Thoracic aorta (tissue), 2 donors: ENCODE results near the gene PLA2G4A. TPM values are rescaled to one million over a fixed set of nuclear protein-coding genes. Genes with fewer than 3 reads are reported as not detected.

Experiments
- ATAC-seq: fragments of 150-250 bp; one replicate; pipeline ENCODE4 v1.8.0; 2017; ENCODE audit warnings: low read depth; ENCODE audit not compliant: insufficient number of reproducible peaks, low FRiP score
- DNase-seq: peaks from one replicate; pipeline ENCODE4 v3.0.0-alpha.2; 2020; ENCODE audit warnings: low spot score
- H3K27ac ChIP-seq, 2 donors: fragments of 200-600 bp; sonication (generic); 1 replicate in 1 of 2; 2 replicates in 1 of 2; pipeline ENCODE4 v1.5.1; 2016; ENCODE audit warnings: mild to moderate bottlenecking in 2 of 2, moderate library complexity in 2 of 2
- H3K27me3 ChIP-seq: fragments of 200-600 bp; sonication (generic); replicated peaks from 2 replicates; pipeline ENCODE4 v1.6.0; 2016; ENCODE audit warnings: mild to moderate bottlenecking; ENCODE audit not compliant: insufficient read depth
- H3K36me3 ChIP-seq: fragments of 200-600 bp; sonication (generic); one replicate; pipeline ENCODE4 v1.5.1; 2016
- H3K4me1 ChIP-seq, 2 donors: fragments of 200-600 bp; sonication (generic); 1 replicate in 1 of 2; 2 replicates in 1 of 2; pipeline versions ENCODE4 v1.5.1 to v1.6.0; 2016; ENCODE audit warnings: low read depth in 2 of 2, mild to moderate bottlenecking in 1 of 2; ENCODE audit not compliant: control insufficient read depth in 1 of 2
- H3K4me3 ChIP-seq: fragments of 200-600 bp; sonication (generic); 2 replicates; pipeline ENCODE4 v1.5.1; 2016; ENCODE audit warnings: mild to moderate bottlenecking
- H3K9me3 ChIP-seq: fragments of 200-600 bp; sonication (generic); 2 replicates; pipeline ENCODE4 v1.5.1; 2016
- total RNA-seq, 2 donors: library from RNA; depleted of rRNA; stranded (reverse); fragments of >200 nt; gene quantifications; one replicate each; pipeline versions ENCODE4 v1.1.0 to v1.2.3, GENCODE V29; 2016
- TF ChIP-seq, protein P1 (sequence below): fragments of 200-600 bp; sonication (generic); IDR thresholded peaks from one replicate; pipeline ENCODE4 v1.5.1; 2019; ENCODE audit warnings: antibody characterized with exemption

Gene PLA2G4A
- total RNA-seq, 2 donors from 2014 or later: 5.2 to 8.8 TPM

DNA sequence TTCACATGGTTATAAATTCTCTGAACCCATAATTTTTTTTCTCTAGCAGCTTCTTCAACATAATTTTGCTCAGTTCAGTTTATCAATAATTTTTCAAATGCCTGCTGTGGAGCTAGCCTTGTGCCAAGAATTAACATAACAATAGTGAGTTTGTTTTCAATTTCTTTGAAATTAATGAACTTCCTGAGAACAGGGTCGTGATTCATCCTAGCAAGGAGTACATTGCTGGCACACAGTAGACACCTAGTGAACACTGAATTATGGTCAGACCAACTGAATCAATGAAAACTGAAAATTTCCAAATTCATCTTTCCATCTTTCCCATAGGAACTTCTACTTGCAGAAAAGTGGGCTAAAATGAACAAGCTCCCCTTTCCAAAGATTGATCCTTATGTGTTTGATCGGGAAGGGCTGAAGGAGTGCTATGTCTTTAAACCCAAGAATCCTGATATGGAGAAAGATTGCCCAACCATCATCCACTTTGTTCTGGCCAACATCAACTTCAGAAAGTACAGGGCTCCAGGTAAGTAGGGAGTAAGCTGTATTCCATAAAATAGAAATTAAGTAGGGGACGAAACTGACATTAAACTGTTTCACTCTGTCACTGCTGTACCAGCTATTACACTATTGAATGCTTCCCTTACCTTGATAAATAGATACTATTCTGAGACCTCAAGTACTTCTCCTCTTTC lies 148.7 kb downstream of the PLA2G4A start:
- no peaks in the 10 kb centered on the region for H3K4me1 ChIP-seq
- TF ChIP-seq, protein P1, sequence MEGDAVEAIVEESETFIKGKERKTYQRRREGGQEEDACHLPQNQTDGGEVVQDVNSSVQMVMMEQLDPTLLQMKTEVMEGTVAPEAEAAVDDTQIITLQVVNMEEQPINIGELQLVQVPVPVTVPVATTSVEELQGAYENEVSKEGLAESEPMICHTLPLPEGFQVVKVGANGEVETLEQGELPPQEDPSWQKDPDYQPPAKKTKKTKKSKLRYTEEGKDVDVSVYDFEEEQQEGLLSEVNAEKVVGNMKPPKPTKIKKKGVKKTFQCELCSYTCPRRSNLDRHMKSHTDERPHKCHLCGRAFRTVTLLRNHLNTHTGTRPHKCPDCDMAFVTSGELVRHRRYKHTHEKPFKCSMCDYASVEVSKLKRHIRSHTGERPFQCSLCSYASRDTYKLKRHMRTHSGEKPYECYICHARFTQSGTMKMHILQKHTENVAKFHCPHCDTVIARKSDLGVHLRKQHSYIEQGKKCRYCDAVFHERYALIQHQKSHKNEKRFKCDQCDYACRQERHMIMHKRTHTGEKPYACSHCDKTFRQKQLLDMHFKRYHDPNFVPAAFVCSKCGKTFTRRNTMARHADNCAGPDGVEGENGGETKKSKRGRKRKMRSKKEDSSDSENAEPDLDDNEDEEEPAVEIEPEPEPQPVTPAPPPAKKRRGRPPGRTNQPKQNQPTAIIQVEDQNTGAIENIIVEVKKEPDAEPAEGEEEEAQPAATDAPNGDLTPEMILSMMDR: no peak
- ATAC-seq (no peak), DNase-seq (no peak)
- H3K27ac ChIP-seq: no peak overlapping the region
- no peaks in the 10 kb centered on the region for H3K36me3 ChIP-seq
- no peaks in the 10 kb centered on the region for H3K27me3 ChIP-seq
- no peak overlapping the region for H3K4me3 ChIP-seq
- no peaks in the 10 kb centered on the region for H3K9me3 ChIP-seq

DNA sequence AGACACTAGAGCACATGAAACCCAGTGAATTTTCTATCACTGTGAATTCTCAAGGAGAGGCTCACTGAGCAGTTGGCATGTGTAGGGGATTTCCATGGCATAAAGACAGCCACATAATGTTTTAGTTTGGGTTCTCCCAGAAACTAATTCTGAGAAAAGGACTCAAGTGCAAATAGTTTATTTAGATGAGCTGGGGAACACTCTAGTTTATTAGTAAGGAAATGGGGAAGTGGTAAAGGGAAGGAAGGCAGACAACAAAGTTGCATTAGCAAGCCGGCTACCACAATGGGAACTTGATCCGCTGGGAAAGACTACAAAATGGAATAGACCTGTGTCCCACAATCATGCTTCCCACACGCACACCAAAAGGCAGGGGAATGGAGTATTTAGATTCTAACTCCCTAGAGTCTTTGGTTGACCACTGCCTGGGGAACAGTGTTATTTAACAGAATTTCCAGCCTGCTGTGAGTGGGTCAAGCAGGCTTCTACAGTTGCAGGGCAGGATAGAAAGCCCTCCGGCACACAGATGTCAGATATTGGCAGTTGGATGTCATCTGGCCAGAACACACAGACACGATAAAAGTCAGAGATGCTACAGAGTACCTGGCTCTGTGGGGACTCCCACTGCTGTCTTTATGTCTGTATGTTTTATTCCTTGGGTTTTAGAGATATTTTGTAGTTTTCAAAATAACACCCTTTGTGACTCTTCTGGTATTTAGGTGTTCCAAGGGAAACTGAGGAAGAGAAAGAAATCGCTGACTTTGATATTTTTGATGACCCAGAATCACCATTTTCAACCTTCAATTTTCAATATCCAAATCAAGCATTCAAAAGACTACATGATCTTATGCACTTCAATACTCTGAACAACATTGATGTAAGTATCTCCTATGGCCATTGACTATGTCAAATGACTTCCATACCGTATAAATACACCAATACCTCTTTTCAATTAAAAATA lies 150.1 kb downstream of the PLA2G4A start:
- no peaks in the 10 kb centered on the region for H3K27me3 ChIP-seq

DNA sequence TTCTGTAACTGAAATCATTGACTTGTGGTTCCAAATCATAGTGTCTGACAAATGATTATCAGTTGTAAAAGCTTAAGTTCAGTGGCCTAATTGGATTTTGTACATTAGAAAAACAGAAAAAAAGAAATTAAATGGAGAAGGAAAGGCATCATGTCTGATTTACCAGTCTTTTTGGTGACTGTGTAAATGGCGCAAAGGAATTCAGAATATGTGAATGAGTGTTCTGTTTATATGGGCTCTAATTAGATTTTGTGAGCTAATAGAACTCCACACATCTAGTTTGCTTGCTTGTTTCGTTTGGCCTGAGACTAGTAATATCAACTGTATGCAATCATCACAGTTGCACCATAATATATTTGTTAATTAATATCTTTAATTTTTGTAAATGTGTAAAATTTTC lies 151.7 kb downstream of the PLA2G4A start:
- Histone ChIP-seq H3K36me3 (no peaks in the 10 kb centered on the region), H3K9me3 (no peaks in the 10 kb centered on the region), H3K4me3 (no peak overlapping the region), H3K27me3 (no peaks in the 10 kb centered on the region), H3K27ac (no peak overlapping the region), H3K4me1 (no peaks in the 10 kb centered on the region)
- TF ChIP-seq, protein P1: no peak
- ATAC-seq (no peak), DNase-seq (no peak)

More for the DNA sequence above, 150.1 kb downstream of the PLA2G4A start:
- no peak overlapping the region for H3K4me3 ChIP-seq
- H3K27ac ChIP-seq: no peak overlapping the region
- DNase-seq (no peak), ATAC-seq (no peak)
- H3K36me3 ChIP-seq: no peaks in the 10 kb centered on the region
- H3K9me3 ChIP-seq: no peaks in the 10 kb centered on the region
- TF ChIP-seq, protein P1: no peak
- H3K4me1 ChIP-seq: no peaks in the 10 kb centered on the region

DNA sequence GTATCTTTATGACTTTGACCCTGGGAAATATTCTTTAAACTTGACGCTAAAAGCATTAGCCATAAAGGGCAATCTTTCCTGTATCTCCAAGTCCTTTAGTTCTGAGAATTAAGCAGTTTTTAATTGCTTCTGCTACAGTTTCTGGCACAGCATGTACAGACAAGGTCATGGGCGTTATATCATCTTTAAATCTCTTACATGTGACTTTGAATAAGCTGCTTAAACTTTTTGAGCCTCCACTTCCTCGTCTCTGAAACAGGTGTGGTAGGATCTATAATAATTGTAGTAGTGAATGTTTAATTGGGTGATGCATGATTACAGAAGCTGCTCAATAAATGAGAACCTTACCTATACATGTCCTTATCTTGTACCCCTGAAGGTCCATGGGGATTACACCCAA lies 153.4 kb downstream of the PLA2G4A start:
- TF ChIP-seq, protein P1: no peak
- no peaks in the 10 kb centered on the region for H3K9me3 ChIP-seq
- H3K36me3 ChIP-seq: no peaks in the 10 kb centered on the region
- H3K27me3 ChIP-seq: no peaks in the 10 kb centered on the region
- H3K27ac ChIP-seq: no peak overlapping the region
- H3K4me3 ChIP-seq: no peak overlapping the region
- no peaks in the 10 kb centered on the region for H3K4me1 ChIP-seq
- DNase-seq (no peak), ATAC-seq (no peak)

DNA sequence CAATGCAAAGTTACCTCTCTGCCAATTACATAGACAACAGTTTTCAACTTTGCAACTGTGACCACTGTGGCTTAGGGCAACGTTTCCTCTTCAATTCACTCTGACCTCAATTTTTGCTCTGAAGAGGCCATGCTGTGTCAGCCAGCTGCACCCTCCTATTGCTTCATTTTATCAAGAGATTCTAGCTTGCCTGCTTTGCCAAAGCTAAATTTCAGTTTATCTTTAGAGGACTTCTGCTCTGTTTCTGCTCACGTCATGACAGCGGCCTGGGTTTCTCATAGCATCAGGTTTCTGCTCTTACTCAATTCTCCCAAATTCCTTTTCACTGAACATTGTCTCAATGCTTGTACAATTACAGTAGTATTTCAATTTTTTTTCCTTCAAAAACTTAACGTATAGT lies 154.6 kb downstream of the PLA2G4A start:
- H3K9me3 ChIP-seq: no peaks in the 10 kb centered on the region
- H3K4me3 ChIP-seq: no peak overlapping the region
- no peaks in the 10 kb centered on the region for H3K4me1 ChIP-seq
- no peaks in the 10 kb centered on the region for H3K36me3 ChIP-seq
- no peaks in the 10 kb centered on the region for H3K27me3 ChIP-seq
- no peak for ATAC-seq
- DNase-seq: no peak
- TF ChIP-seq, protein P1: no peak
- no peak overlapping the region for H3K27ac ChIP-seq
